ENCODE measurements around the gene S100B.

DNA sequence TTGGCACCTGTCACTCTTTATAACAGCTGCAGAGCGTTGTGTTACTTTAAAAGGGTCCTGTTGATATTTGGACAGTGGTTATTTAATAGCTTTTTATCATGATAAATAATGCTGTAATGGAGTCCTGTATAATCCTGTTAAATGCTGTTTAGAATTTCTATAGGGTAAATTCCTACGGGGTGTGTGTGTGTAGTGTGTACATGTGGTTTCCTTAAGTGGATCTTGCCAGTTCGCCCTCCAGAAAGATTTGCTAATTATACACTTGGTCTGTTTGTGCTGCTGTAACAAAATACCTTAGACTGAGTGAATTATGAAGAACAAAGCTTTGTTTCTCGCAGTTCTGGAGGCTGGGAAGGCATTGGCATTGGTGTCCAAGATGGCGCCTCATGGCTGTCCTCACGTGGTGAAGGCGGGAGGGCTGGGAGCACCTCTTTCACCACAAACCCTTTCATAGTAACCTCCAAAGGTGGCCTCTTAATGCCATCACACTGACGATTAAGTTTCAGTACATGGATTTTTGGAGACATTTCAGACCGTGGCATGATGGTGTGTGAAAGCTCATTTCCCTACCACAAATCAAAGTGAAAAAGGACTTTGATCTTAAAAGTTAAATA, 41.8 kb upstream of the S100B start:
- TF ChIP-seq, protein P1, sequence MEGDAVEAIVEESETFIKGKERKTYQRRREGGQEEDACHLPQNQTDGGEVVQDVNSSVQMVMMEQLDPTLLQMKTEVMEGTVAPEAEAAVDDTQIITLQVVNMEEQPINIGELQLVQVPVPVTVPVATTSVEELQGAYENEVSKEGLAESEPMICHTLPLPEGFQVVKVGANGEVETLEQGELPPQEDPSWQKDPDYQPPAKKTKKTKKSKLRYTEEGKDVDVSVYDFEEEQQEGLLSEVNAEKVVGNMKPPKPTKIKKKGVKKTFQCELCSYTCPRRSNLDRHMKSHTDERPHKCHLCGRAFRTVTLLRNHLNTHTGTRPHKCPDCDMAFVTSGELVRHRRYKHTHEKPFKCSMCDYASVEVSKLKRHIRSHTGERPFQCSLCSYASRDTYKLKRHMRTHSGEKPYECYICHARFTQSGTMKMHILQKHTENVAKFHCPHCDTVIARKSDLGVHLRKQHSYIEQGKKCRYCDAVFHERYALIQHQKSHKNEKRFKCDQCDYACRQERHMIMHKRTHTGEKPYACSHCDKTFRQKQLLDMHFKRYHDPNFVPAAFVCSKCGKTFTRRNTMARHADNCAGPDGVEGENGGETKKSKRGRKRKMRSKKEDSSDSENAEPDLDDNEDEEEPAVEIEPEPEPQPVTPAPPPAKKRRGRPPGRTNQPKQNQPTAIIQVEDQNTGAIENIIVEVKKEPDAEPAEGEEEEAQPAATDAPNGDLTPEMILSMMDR (IDR thresholded peaks at IDR 0.05; ENCODE audit: control extremely low read depth in 1 of 3, insufficient read depth in 1 of 3, low read depth in 1 of 3, low read length in 3 of 3), result no peak
- TF ChIP-seq POLR2A (IDR thresholded peaks at IDR 0.05; ENCODE audit: control extremely low read depth in 1 of 2, low read depth in 2 of 2, low read length in 2 of 2) (no peak), BRCA1 (IDR thresholded peaks at IDR 0.05; ENCODE audit: low read depth, low read length) (no peak), CBX8 (IDR thresholded peaks at IDR 0.05; ENCODE audit: borderline replicate concordance, low read depth, low read length) (no peak)

Measured in H1 (cell line).